Progenitor cell of endocrine pancreas (in vitro differentiated cells): ENCODE measurements around the gene TSPAN8. TPM values are rescaled to one million over a fixed set of nuclear protein-coding genes. Genes with fewer than 3 reads are reported as not detected.
"Not testable (repeated sequence)": the region's sequence is repeated elsewhere in the genome, so short reads cannot be mapped to it uniquely, and the experiment has no call there.

Experiments used
- DNase-seq: peaks from one replicate; pipeline ENCODE4 v3.0.0; 2021; ENCODE audit warnings: low spot score; ENCODE audit not compliant: unreplicated experiment
- H3K27ac Mint-ChIP-seq: 2 replicates; pipeline ENCODE4 v1.8.0; 2021; ENCODE audit warnings: mild to moderate bottlenecking, moderate library complexity, mixed read lengths
- H3K27me3 Mint-ChIP-seq: 2 replicates; pipeline ENCODE4 v1.8.0; 2021; ENCODE audit warnings: mixed read lengths
- H3K36me3 Mint-ChIP-seq: 2 replicates; pipeline ENCODE4 v1.8.0; 2022; ENCODE audit warnings: mixed read lengths; ENCODE audit not compliant: insufficient read depth
- H3K4me1 Mint-ChIP-seq: 2 replicates; pipeline ENCODE4 v1.8.0; 2021; ENCODE audit warnings: low read depth, mixed read lengths
- H3K4me3 Mint-ChIP-seq: 2 replicates; pipeline ENCODE4 v1.8.0; 2021; ENCODE audit warnings: low read depth, mild to moderate bottlenecking, moderate library complexity, mixed read lengths
- H3K9me3 Mint-ChIP-seq: 2 replicates; pipeline ENCODE4 v1.8.0; 2021; ENCODE audit warnings: low read depth, mixed read lengths
- total RNA-seq: library from RNA; stranded (reverse); gene quantifications from 2 replicates; pipeline ENCODE4 v1.2.1, GENCODE V29; 2021
- TF ChIP-seq, protein P1 (sequence below): fragments of 200-600 bp; sonication (generic); IDR thresholded peaks from one replicate; pipeline ENCODE4 v1.5.0; 2021; ENCODE audit warnings: antibody characterized with exemption, mild to moderate bottlenecking; ENCODE audit not compliant: unreplicated experiment

TSPAN8 gene
- total RNA-seq, 1 donor from 2014 or later = 1.0 TPM

DNA sequence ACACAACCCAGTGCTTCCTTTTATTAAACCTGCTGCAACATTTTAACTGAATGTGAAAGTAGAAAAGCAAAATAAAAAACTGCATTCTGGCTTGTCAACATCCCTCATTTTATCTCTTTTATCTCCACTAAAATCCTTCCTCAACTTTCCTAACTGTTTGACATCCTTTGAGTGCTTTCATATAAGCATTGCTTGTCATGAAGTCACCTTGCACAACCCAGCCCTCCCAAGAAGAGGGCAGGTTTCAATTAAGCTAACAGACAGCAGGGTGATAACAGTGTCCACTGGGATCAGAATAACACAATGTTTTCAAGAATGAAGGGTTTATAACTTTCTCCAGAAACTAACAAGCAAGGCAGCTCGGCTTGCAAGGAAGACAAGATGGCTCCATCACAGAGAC is 16.3 kb upstream of the TSPAN8 start:
- peaks cover 20% of the 10 kb centered on the region for H3K4me1 Mint-ChIP-seq
- H3K27me3 Mint-ChIP-seq = no peaks in the 10 kb centered on the region
- peaks cover 3% of the 10 kb centered on the region for H3K9me3 Mint-ChIP-seq
- H3K4me3 Mint-ChIP-seq = no peak overlapping the region
- H3K27ac Mint-ChIP-seq = no peak overlapping the region
- H3K36me3 Mint-ChIP-seq = no peaks in the 10 kb centered on the region
- DNase-seq = no peak
- TF ChIP-seq, protein P1, sequence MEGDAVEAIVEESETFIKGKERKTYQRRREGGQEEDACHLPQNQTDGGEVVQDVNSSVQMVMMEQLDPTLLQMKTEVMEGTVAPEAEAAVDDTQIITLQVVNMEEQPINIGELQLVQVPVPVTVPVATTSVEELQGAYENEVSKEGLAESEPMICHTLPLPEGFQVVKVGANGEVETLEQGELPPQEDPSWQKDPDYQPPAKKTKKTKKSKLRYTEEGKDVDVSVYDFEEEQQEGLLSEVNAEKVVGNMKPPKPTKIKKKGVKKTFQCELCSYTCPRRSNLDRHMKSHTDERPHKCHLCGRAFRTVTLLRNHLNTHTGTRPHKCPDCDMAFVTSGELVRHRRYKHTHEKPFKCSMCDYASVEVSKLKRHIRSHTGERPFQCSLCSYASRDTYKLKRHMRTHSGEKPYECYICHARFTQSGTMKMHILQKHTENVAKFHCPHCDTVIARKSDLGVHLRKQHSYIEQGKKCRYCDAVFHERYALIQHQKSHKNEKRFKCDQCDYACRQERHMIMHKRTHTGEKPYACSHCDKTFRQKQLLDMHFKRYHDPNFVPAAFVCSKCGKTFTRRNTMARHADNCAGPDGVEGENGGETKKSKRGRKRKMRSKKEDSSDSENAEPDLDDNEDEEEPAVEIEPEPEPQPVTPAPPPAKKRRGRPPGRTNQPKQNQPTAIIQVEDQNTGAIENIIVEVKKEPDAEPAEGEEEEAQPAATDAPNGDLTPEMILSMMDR = no peak

DNA sequence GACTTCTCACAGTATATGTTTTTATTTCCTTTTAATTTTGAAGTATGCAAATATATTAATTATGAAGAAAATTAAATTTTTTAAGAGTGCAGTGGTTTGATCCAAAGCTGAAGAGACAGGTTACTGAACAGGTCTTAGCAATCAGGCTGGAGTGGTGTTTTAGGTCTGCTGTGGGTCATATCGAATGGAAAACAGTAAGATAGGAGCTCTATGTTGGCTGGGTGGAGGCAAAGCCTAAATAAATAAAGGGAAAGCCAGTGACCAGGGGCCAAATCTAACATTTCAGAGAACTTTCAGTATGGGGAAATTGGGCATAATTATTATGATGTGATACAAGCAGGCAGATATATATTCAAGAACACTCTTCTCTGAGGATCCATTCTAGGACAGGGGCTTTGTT is 12.7 kb upstream of the TSPAN8 start:
- Mint-ChIP-seq H3K36me3 (peaks cover 2% of the 10 kb centered on the region), H3K9me3 (peaks cover 10% of the 10 kb centered on the region), H3K4me3 (no peak overlapping the region), H3K4me1 (peaks cover 19% of the 10 kb centered on the region), H3K27ac (no peak overlapping the region), H3K27me3 (no peaks in the 10 kb centered on the region)
- DNase-seq = no peak
- TF ChIP-seq, protein P1 = no peak

DNA sequence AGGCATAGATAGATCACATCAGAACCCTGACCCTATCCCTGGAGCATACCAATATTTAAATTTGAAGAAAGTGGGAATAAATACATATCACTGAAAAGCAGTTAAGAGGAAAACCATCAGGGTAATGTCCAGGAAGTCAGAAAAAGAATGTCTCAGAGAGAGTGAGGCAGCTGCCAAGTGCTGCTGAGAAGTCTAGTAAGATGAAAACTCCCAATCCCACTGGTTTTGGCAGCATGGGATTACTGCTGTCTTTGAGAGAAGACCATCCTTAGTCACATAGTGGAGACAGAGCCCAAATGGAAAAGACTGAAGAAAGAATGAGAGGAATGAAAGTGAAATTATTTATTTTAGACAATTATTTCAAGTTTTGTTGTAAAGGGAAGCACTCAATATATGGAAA is 11.5 kb upstream of the TSPAN8 start:
- Mint-ChIP-seq H3K9me3 (peaks cover 14% of the 10 kb centered on the region), H3K4me1 (peaks cover 25% of the 10 kb centered on the region), H3K27ac (no peak overlapping the region), H3K4me3 (no peak overlapping the region), H3K36me3 (peaks cover 3% of the 10 kb centered on the region), H3K27me3 (no peaks in the 10 kb centered on the region)
- TF ChIP-seq, protein P1 = no peak
- DNase-seq = no peak

DNA sequence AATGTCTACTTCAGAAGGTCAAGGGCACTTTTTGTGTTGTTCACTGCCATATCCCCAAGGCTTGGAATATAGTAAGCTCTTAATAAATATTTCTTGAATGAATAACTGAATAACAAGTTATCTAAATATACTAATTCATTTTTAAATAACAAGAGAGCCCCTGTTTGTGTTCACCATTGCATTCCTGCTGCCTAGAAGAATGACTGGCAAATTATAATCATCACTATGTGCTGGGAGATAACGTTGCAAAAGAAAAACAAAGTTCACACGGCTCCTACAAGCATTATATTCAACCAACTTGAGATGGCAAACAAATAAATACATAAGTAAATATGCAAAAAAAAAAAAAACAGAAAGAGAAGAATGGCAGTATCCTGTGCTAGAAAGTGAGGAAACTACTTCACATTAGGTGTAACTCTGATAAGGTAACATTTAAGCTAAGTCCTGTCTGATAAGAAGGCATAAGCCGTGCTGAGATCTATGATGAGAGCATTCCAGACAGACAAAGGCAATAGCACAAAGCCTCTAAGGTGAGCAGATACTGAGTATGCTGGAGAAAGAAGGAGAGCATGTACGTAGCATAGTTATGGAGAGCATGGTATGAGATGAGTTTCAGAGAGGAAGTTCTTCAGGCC is 9.2 kb upstream of the TSPAN8 start:
- Mint-ChIP-seq H3K27me3 (no peaks in the 10 kb centered on the region), H3K4me1 (peaks cover 42% of the 10 kb centered on the region), H3K4me3 (no peak overlapping the region), H3K9me3 (peaks cover 14% of the 10 kb centered on the region), H3K36me3 (peaks cover 3% of the 10 kb centered on the region), H3K27ac (peak overlapping the region; percentile 72)
- DNase-seq = no peak
- TF ChIP-seq, protein P1 = no peak

DNA sequence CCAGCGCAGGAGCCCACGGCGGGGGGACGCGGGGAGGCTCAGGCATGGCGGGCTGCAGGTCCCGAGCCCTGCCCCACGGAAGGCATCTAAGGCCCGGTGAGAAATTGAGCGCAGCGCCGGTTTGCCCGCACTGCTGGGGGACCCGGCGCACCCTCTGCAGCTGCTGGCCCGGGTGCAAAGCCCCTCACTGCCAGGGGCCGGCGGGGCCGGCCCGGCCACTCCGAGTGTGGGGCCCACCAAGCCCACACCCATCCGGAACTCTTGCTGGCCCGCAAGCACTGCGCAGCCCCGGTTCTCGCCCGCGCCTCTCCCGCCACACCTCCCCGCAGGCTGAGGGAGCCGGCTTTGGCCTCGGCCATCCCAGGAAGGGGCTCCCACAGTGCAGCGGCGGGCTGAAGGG is 8.5 kb upstream of the TSPAN8 start:
- Mint-ChIP-seq H3K27me3 (no peaks in the 10 kb centered on the region), H3K4me1 (peaks cover 49% of the 10 kb centered on the region), H3K9me3 (peaks cover 14% of the 10 kb centered on the region), H3K4me3 (no peak overlapping the region), H3K36me3 (peaks cover 3% of the 10 kb centered on the region), H3K27ac (no peak overlapping the region)
- DNase-seq = no peak
- TF ChIP-seq, protein P1 = no peak

DNA sequence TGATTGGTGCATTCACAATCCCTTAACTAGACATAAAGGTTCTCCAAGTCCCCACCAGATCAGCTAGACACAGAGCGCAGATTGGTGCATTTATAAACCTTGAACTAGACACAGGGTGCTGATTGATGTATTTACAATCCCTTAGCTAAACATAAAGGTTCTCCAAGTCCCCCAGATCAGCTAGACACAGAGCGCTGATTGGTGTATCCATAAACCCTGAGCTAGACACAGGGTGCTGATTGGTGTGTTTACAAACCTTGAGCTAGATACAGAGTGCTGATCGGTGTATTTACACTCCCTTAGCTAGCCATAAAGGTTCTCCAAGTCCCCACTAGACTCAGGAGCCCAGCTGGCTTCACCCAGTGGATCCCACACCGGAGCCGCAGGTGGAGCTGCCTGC is 8.0 kb upstream of the TSPAN8 start:
- H3K4me1 Mint-ChIP-seq = peaks cover 53% of the 10 kb centered on the region
- H3K27me3 Mint-ChIP-seq, H3K27ac Mint-ChIP-seq: not testable (repeated sequence)

More for the DNA sequence above, 8.0 kb upstream of the TSPAN8 start:
- not testable (repeated sequence) for H3K36me3 Mint-ChIP-seq, DNase-seq, H3K4me3 Mint-ChIP-seq
- H3K9me3 Mint-ChIP-seq = peaks cover 14% of the 10 kb centered on the region
